ENCODE measurements around the gene C19orf73.

The C19orf73 gene

GRCh38 chr19:49118565-49119410 lies at the start of gene C19orf73:
TSS of gene C19orf73 (minus strand) at chr19:49119143. CDS start at chr19:49119022, 121 bp downstream.
- peak; percentile 97 for DNase-seq (ENCODE audit: low spot score)

- DNase-seq (ENCODE audit: low spot score): no peak
Measured at GRCh38 chr19:49168421-49168820, 49.5 kb upstream of the C19orf73 start.

- no peak for DNase-seq (ENCODE audit: low spot score)
Measured at GRCh38 chr19:49167857-49168409, 49.0 kb upstream of the C19orf73 start.

GRCh38 chr19:49165865-49166301 lies 46.9 kb upstream of the C19orf73 start:
- DNase-seq (ENCODE audit: low spot score): no peak

GRCh38 chr19:49165111-49165750 lies 46.3 kb upstream of the C19orf73 start:
- no peak for DNase-seq (ENCODE audit: low spot score)

- DNase-seq (ENCODE audit: low spot score): no peak
Measured at GRCh38 chr19:49161987-49162386, 43.0 kb upstream of the C19orf73 start.

GRCh38 chr19:49160450-49161189 lies 41.7 kb upstream of the C19orf73 start:
- no peak for DNase-seq (ENCODE audit: low spot score)

GRCh38 chr19:49157445-49158224 lies 38.7 kb upstream of the C19orf73 start, which contains the start of gene TRPM4:
TSS of gene TRPM4 (plus strand) at chr19:49157792. CDS start at chr19:49157867, 75 bp downstream.
- peak; percentile 80 for DNase-seq (ENCODE audit: low spot score)

GRCh38 chr19:49155820-49156346 lies 36.9 kb upstream of the C19orf73 start:
- no peak for DNase-seq (ENCODE audit: low spot score)

- DNase-seq (ENCODE audit: low spot score): no peak
Measured at GRCh38 chr19:49155005-49155819, 36.3 kb upstream of the C19orf73 start, which contains the start of gene HRC. TSS of gene HRC (minus strand) at chr19:49155396. CDS start at chr19:49155237, 159 bp downstream.

- DNase-seq (ENCODE audit: low spot score): no peak
Measured at GRCh38 chr19:49154279-49154678, 35.3 kb upstream of the C19orf73 start.

- DNase-seq (ENCODE audit: low spot score): no peak
Measured at GRCh38 chr19:49153167-49153809, 34.3 kb upstream of the C19orf73 start.

GRCh38 chr19:49152119-49152550 lies 33.2 kb upstream of the C19orf73 start:
- DNase-seq (ENCODE audit: low spot score): peak; percentile 36

GRCh38 chr19:49151267-49152118 lies 32.5 kb upstream of the C19orf73 start:
- peak; percentile 96 for DNase-seq (ENCODE audit: low spot score)

- peak; percentile 48 for DNase-seq (ENCODE audit: low spot score)
Measured at GRCh38 chr19:49150944-49151243, 32.0 kb upstream of the C19orf73 start.

GRCh38 chr19:49150106-49150943 lies 31.4 kb upstream of the C19orf73 start:
- peak; percentile 94 for DNase-seq (ENCODE audit: low spot score)

- peak; percentile 86 for DNase-seq (ENCODE audit: low spot score)
Measured at GRCh38 chr19:49149652-49150105, 30.7 kb upstream of the C19orf73 start.
